Measurements from ENCODE around the gene C1orf159.

DNA sequence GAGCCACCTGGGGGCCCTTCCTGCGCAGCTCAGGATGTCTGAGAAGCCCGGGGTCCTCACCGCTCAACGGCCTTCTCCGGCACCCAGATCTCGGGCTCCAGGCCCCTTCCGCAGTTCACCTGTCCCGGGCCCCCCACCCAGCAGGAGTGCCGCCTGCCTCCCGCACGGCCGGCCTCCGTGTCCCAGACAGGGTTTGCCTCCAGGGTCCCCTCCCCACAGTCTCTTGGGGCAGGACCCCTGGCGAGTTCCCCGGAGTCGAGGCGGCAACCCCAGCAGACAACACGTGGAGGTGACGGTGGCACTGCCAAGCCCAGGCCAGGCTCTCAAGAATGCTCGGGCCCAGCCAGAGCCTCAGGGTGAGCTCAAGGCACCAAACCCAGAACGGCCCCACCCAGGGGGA lies 35.4 kb upstream of the C1orf159 start:
- TF ChIP-seq, protein P1, sequence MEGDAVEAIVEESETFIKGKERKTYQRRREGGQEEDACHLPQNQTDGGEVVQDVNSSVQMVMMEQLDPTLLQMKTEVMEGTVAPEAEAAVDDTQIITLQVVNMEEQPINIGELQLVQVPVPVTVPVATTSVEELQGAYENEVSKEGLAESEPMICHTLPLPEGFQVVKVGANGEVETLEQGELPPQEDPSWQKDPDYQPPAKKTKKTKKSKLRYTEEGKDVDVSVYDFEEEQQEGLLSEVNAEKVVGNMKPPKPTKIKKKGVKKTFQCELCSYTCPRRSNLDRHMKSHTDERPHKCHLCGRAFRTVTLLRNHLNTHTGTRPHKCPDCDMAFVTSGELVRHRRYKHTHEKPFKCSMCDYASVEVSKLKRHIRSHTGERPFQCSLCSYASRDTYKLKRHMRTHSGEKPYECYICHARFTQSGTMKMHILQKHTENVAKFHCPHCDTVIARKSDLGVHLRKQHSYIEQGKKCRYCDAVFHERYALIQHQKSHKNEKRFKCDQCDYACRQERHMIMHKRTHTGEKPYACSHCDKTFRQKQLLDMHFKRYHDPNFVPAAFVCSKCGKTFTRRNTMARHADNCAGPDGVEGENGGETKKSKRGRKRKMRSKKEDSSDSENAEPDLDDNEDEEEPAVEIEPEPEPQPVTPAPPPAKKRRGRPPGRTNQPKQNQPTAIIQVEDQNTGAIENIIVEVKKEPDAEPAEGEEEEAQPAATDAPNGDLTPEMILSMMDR (IDR thresholded peaks at IDR 0.05): no peak
- TF ChIP-seq POLR2A (IDR thresholded peaks at IDR 0.05): no peak

Measured in right lobe of liver (tissue), 4 donors.